Neural cell (in vitro differentiated cells): ENCODE results near the gene CACNA1C. TPM values are rescaled to one million over a fixed set of nuclear protein-coding genes. Genes with fewer than 3 reads are reported as not detected.

Experiments used
- H2AFZ ChIP-seq: fragments of 200-600, 300-800 bp; sonication (generic), shearing (Covaris generic); 2 replicates; pipeline ENCODE4 v1.6.0; 2014; ENCODE audit warnings: low read depth, mild to moderate bottlenecking, antibody characterized with exemption, low read length, moderate library complexity
- H3F3A ChIP-seq: fragments of 200-600 bp; shearing (Covaris generic); 2 replicates; pipeline ENCODE4 v1.6.1; 2016; ENCODE audit warnings: mild to moderate bottlenecking, moderate library complexity, mixed read lengths, antibody characterized with exemption, low read length; ENCODE audit not compliant: insufficient read depth, poor library complexity, severe bottlenecking
- H3K27ac ChIP-seq: fragments of 200-600, 300-800 bp; sonication (generic), shearing (Covaris generic); 2 replicates; pipeline ENCODE4 v1.5.1; 2014; ENCODE audit warnings: mild to moderate bottlenecking, low read length, moderate library complexity
- H3K27me3 ChIP-seq: fragments of 300-800, 200-600 bp; sonication (generic), shearing (Covaris generic); 2 replicates; pipeline ENCODE4 v1.6.0; 2014; ENCODE audit warnings: mild to moderate bottlenecking, low read depth, low read length, moderate library complexity; ENCODE audit not compliant: insufficient read depth
- H3K36me3 ChIP-seq: fragments of 300-800, 200-600 bp; sonication (generic), shearing (Covaris generic); 2 replicates; pipeline ENCODE4 v1.5.1; 2014; ENCODE audit warnings: mild to moderate bottlenecking, antibody characterized with exemption, low read length, moderate library complexity; ENCODE audit not compliant: insufficient read depth
- H3K4me2 ChIP-seq: fragments of 300-800, 200-600 bp; sonication (generic), shearing (Covaris generic); 2 replicates; pipeline ENCODE4 v1.6.0; 2014; ENCODE audit warnings: mild to moderate bottlenecking, low read length
- H3K4me3 ChIP-seq: fragments of 300-800, 200-600 bp; sonication (generic), shearing (Covaris generic); 2 replicates; pipeline ENCODE4 v1.5.1; 2014; ENCODE audit warnings: mild to moderate bottlenecking, low read length, moderate library complexity
- H3K79me2 ChIP-seq: fragments of 200-600 bp; shearing (Covaris generic); replicated peaks from 2 replicates; pipeline ENCODE4 v1.6.0; 2014; ENCODE audit warnings: mild to moderate bottlenecking, low read length, moderate library complexity; ENCODE audit not compliant: insufficient read depth
- H3K9ac ChIP-seq: fragments of 300-800, 200-600 bp; sonication (generic), shearing (Covaris generic); 2 replicates; pipeline ENCODE4 v1.6.1; 2016; ENCODE audit warnings: mild to moderate bottlenecking, low read length, mixed read lengths
- H3K9me2 ChIP-seq: fragments of 200-600 bp; shearing (Covaris generic); 2 replicates; pipeline ENCODE4 v1.6.1; 2016; ENCODE audit warnings: mild to moderate bottlenecking, low read length, mixed read lengths; ENCODE audit not compliant: insufficient read depth
- H3K9me3 ChIP-seq: fragments of 200-600, 300-800 bp; sonication (generic), shearing (Covaris generic); 2 replicates; pipeline ENCODE4 v1.6.1; 2016; ENCODE audit warnings: mild to moderate bottlenecking, mixed run types, low read length, moderate library complexity, mixed read lengths
- H4K20me1 ChIP-seq: fragments of 200-600 bp; shearing (Covaris generic); 2 replicates; pipeline ENCODE4 v1.6.1; 2016; ENCODE audit warnings: mild to moderate bottlenecking, mixed run types; ENCODE audit not compliant: insufficient read depth
- CTCF ChIP-seq: fragments of 450-650 bp; IDR thresholded peaks from 2 replicates; pipeline ENCODE4 v1.5.1; 2014; ENCODE audit warnings: antibody characterized with exemption, mild to moderate bottlenecking, moderate library complexity; ENCODE audit not compliant: poor library complexity, severe bottlenecking
- EP300 ChIP-seq: fragments of 450-650 bp; conservative IDR thresholded peaks from 2 replicates; pipeline ENCODE4 v1.6.1; 2014; ENCODE audit warnings: antibody characterized with exemption, mild to moderate bottlenecking, moderate library complexity; ENCODE audit not compliant: poor library complexity, severe bottlenecking
- EZH2 ChIP-seq: fragments of 200-600, 300-800 bp; shearing (Covaris generic), sonication (generic); IDR thresholded peaks from 2 replicates; pipeline ENCODE4 v1.6.1; 2014; ENCODE audit warnings: antibody characterized with exemption, low read length, borderline replicate concordance, mild to moderate bottlenecking; ENCODE audit not compliant: insufficient read depth, poor library complexity, severe bottlenecking
- MXI1 ChIP-seq: fragments of 450-650 bp; conservative IDR thresholded peaks from 2 replicates; pipeline ENCODE4 v1.6.1; 2014; ENCODE audit warnings: antibody characterized with exemption, mild to moderate bottlenecking; ENCODE audit not compliant: poor library complexity, severe bottlenecking
- POLR2AphosphoS5 ChIP-seq: IDR thresholded peaks from 2 replicates; pipeline ENCODE4 v1.6.1; 2012
- RAD21 ChIP-seq: fragments of 450-650 bp; conservative IDR thresholded peaks from 2 replicates; pipeline ENCODE4 v1.6.1; 2014; ENCODE audit warnings: antibody characterized with exemption, mild to moderate bottlenecking, moderate library complexity
- REST ChIP-seq: IDR thresholded peaks from 2 replicates; pipeline ENCODE4 v1.6.1; 2012; ENCODE audit warnings: borderline replicate concordance
- SMC3 ChIP-seq: fragments of 450-650 bp; conservative IDR thresholded peaks from 2 replicates; pipeline ENCODE4 v1.6.1; 2014; ENCODE audit warnings: antibody characterized with exemption, mild to moderate bottlenecking, moderate library complexity; ENCODE audit not compliant: poor library complexity
- TAF1 ChIP-seq: IDR thresholded peaks from 2 replicates; pipeline ENCODE4 v1.6.1; 2012; ENCODE audit warnings: low read depth
- polyA plus RNA-seq: library from polyadenylated mRNA; depleted of rRNA; stranded (reverse); fragments of >200 nt; gene quantifications from 2 replicates; pipeline ENCODE4 v1.2.3, GENCODE V29; 2014

CACNA1C gene
- polyA plus RNA-seq, 1 donor from 2014 or later = 9.7 TPM

GRCh38 chr12:2234646-2235350 lies 182.0 kb downstream of the CACNA1C start:
- Histone ChIP-seq H3K27me3 (no peaks in the 10 kb centered on the region), H2AFZ (no peak overlapping the region), H3K9me3 (no peaks in the 10 kb centered on the region), H3K79me2 (no peaks in the 10 kb centered on the region), H3K36me3 (no peaks in the 10 kb centered on the region), H3K27ac (no peak overlapping the region), H3F3A (no peaks in the 10 kb centered on the region), H3K4me3 (no peak overlapping the region), H3K9me2 (no peaks in the 10 kb centered on the region), H3K9ac (no peak overlapping the region), H3K4me2 (no peak overlapping the region), H4K20me1 (no peaks in the 10 kb centered on the region)
- TF ChIP-seq POLR2AphosphoS5 (no peak), RAD21 (no peak), SMC3 (no peak), MXI1 (no peak), REST (no peak), CTCF (no peak), EZH2 (no peak), TAF1 (no peak), EP300 (no peak)

GRCh38 chr12:2236506-2237294 lies 183.9 kb downstream of the CACNA1C start:
- no peaks in the 10 kb centered on the region for H3K9me3 ChIP-seq
- no peak overlapping the region for H3K4me2 ChIP-seq
- no peaks in the 10 kb centered on the region for H3K79me2 ChIP-seq
- TF ChIP-seq SMC3 = no peak
- TF ChIP-seq CTCF = no peak
- no peak overlapping the region for H2AFZ ChIP-seq
- no peaks in the 10 kb centered on the region for H3F3A ChIP-seq
- H3K27me3 ChIP-seq = no peaks in the 10 kb centered on the region
- no peak overlapping the region for H3K27ac ChIP-seq
- H3K9ac ChIP-seq = no peak overlapping the region
- no peaks in the 10 kb centered on the region for H3K9me2 ChIP-seq
- no peaks in the 10 kb centered on the region for H4K20me1 ChIP-seq
- H3K36me3 ChIP-seq = no peaks in the 10 kb centered on the region
- no peak overlapping the region for H3K4me3 ChIP-seq
